GM12873 (cell line): ENCODE measurements around the gene COL16A1.

Experiments used
- CTCF ChIP-seq: IDR thresholded peaks from 2 replicates; pipeline ENCODE4 v1.5.1; 2012; ENCODE audit warnings: low read depth, mild to moderate bottlenecking, moderate library complexity, low read length, control low read depth; ENCODE audit not compliant: insufficient read depth; ENCODE audit errors: missing control alignments

The COL16A1 gene

GRCh38 chr1:31661856-31662255 is 42.0 kb downstream of the COL16A1 start:
- no peak for TF ChIP-seq CTCF

- TF ChIP-seq CTCF = no peak
Observed at GRCh38 chr1:31660871-31661455, 42.9 kb downstream of the COL16A1 start.

GRCh38 chr1:31659889-31660288 is 43.9 kb downstream of the COL16A1 start:
- TF ChIP-seq CTCF = no peak

GRCh38 chr1:31658721-31659120 is 45.1 kb downstream of the COL16A1 start:
- no peak for TF ChIP-seq CTCF

- no peak for TF ChIP-seq CTCF
Observed at GRCh38 chr1:31657972-31658510, 45.8 kb downstream of the COL16A1 start.

GRCh38 chr1:31657020-31657804 is 46.6 kb downstream of the COL16A1 start:
- TF ChIP-seq CTCF = no peak

- no peak for TF ChIP-seq CTCF
Observed at GRCh38 chr1:31655756-31656155, 48.1 kb downstream of the COL16A1 start.
